Ramos (cell line): ENCODE data around the gene GSX2.
"Not testable (repeated sequence)": the region's sequence is repeated elsewhere in the genome, so short reads cannot be mapped to it uniquely, and the experiment has no call there.

Source experiments
- in situ Hi-C: fragments of 300-500 bp; cut with MboI; formaldehyde crosslinking; loops from one replicate; pipeline ENCODE4 v1.14.3; 2022; ENCODE audit warnings: low sequenced_read_pairs; ENCODE audit not compliant: unreplicated experiment

Gene GSX2

DNA sequence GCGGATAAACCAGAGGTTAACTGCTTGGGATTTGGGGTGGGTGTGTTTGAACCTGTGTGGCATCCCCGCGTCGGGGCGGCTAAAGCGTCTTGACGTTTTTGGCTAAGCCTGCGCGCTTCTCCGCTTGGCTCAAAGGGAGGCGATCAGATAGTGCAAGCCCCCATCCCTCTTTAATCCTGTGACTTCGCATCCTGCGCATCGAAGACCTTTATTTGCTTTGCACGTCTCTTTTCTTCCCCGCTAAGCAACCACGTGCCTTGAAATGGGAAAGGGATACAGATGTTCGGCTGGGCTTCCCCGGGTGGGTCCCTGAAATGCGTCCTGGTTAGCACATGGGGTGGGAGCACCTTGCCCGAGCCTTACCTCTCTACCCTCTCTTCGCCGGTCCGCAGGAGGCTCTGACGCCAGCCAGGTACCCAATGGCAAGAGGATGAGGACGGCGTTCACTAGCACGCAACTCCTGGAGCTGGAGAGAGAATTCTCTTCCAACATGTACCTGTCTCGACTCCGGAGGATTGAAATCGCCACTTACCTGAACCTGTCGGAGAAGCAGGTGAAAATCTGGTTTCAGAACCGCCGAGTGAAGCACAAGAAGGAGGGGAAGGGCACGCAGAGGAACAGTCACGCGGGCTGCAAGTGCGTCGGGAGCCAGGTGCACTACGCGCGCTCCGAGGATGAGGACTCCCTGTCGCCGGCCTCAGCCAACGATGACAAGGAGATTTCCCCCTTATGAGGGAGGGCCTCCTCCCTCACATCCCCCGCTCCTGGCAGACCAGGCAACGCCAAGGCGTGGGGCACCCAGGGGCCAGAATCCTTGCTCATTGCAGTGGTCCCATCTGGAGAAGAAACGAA is 1.5 kb downstream of the GSX2 start:
- in situ Hi-C loops, result no loop called here

DNA sequence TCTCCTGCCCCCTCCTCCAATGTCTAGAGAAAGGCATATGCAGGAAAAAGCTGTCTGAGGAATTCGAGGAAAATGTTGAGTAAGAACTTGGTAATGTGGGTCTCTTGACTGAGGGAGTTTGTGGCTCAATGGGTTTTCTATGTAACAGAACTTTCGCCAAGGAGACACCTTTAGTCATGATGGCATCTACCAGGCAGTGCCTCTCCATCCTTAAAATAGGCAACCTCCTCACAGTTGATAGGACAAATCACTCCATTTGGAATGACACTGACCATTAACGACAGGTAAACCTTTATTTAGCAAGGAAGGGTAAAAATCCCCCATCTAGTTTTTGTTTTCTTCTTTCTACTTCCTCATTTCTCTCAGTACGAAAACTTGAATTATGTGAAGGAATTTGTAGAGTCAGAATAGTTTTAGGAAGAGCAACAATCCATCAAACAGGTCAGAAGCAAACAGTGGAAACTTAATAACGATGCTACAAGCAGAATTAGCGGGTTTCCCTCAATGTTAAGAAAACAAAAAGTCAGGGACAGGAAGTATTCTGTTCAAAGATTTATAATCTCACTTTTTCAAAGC is 2.7 kb downstream of the GSX2 start:
- in situ Hi-C loops, result no loop called here

DNA sequence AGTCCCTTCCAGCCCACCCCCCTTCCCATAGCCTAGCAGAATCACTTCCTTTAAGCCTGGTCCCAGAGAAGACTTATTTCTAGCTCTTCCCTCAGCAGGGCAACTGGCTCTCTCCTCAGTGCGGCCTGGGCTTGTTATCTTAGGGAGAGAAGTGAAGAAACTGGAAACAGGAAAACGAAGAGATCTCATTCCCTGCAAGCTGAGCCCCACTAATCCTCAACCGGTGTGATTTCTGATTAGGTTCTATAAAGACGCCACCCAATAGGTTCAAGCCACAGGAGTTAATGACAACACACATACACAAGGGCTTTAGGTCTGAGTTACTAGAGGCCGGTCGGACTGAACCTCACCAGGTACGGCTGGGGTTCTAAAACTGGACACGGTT is 3.2 kb downstream of the GSX2 start:
- in situ Hi-C loops, result no loop called here

DNA sequence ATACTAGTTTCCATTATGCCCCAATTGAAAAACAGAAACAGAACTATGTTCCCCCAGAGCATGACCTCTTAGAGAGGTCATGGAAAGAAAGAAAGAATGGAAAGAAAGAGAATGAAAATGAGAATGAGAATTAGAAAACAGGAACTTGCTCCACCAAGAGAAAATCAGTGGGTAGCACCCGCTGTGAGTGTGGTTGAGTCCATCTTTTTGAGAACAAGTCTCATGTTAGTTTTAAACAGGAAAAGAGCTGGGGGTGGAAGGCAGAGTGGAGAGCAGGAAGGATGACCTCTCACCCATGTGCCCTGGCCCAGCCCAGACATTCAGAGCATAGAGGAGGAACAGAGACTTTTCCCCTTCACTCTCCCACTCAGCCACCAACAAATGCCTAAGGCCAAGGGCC is 4.9 kb downstream of the GSX2 start:
- in situ Hi-C loops, result no loop called here

DNA sequence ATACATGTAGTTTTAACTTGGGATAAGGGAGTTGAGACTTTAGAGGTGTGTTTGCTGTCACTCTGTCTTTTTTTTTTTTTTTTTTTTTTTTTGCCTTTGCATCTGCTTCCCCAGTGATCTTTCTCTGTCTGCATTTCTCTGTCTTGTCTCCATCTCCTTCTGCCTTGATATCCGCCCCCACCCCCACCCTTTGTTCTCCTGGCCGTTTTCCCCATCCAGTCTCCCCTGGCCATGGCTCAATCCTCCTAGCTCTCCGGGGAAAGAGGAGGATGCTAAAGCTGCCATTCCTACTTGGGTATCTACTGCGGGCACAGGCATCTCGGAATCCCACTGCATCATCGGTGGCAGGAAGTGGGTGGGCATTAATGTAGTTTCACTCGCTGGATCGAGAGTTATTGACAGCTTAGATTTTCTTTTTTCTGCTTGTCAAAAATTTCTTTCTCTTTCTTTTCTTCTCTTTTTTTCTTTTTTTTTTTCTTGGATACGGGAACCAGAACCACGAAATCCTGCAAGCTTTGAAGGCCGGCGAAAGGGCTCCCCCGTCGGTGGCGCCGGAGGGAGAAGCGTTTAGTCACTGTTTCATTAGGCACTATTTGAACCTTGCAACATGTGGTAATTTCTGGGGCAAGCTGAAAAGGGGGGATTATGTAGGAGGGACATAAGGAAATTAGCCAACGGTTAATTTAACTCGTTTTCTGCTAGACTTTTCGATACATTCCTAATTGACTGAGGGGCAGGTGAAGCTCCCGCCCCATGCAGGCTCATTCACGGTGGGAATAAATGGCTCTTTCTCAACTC is 8.2 kb downstream of the GSX2 start:
- in situ Hi-C loops, result no loop called here

DNA sequence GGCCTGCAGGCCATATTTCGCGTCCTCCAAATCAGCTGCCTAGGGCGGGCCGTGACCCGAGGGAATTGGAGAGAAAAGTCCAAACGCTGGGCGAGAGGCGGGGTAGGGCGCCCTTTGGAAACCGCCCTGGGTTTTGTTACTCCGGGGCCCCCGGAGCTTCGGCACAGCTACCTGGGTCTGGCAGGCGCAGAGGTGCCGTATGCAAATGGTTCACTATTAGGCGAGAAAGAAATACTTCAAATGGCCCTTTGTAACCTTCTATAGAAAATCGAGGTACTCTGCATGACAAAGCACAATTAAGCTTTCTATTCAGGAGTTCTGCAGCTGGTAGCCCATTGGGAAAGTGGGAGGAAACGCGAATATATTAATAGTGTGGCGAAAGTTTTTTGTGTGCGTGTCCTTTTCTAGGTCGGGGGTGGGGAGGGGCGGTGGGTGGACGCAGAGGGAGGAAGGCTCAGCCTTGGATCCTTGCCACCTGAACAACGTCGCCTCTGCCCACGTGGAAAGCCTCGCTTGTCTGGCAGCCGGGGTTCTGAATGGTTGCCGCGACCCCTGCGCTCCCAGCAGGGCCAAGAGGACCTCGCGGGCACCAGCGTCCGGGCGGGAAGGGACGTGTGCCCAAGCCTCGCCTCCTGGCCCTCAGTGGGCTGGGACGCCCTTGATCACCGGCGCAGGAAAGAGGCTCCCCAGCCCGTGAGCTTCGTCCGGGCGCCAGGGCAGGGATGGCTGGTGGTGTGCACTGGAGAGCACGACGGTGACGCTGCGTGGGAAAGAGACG is 9.5 kb downstream of the GSX2 start:
- in situ Hi-C loops, result no loop called here

DNA sequence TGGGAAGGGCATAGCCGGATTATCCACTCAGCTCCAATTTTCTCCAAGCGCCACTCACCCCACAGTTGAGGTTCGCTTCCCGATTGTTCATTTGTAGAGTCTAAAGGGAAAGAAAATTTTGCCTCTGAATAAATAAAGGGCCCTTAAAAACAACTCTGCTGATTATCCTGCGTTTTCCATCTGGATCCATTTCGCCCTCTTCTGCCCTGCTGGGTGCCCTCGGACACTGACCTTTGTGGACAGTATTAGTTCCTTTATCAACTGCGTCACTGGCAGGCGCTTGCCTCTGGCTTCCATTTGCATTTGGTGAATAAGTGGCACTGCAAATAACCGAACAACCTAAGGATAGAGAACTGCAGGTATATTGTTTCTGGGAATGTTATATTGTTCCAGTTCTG is 10.1 kb downstream of the GSX2 start:
- in situ Hi-C loops, result no loop called here

DNA sequence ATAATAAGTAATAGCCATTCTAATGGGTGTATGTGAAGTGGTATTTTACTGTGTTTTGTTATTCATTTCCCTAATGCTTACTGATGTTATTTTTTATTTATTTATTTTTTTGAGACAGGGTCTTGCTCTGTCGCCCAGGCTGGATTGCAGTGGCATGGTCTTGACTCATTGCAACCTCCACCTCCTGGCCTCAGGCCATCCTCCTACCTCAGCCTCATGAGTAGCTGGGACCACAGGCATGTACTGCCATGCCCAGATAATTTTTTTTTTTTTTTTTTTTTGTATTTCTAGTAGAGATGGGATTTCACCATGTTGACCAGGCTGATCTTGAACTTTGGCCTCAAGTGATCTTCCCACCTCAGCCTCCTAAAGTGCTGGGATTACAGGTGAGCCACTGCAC is 13.2 kb downstream of the GSX2 start:
- in situ Hi-C loops, result not testable (repeated sequence)

DNA sequence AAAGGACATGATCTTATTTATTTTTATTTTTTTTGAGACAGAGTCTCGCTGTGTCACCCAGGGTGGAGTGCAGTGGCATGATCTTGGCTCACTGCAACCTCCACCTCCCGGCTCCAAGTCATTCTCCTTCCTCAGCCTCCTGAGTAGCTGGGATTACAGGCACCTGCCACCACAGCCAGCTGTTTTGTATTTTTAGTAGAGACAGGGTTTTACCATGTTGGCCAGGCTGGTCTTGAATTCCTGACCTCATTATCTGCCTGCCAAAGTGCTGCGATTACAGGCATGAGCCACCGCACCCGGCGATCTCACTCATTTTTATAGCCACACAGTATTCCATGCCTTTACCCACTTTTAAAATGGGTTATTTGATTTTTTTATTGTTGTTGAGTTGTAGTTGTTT is 16.3 kb downstream of the GSX2 start:
- in situ Hi-C loops, result not testable (repeated sequence)

DNA sequence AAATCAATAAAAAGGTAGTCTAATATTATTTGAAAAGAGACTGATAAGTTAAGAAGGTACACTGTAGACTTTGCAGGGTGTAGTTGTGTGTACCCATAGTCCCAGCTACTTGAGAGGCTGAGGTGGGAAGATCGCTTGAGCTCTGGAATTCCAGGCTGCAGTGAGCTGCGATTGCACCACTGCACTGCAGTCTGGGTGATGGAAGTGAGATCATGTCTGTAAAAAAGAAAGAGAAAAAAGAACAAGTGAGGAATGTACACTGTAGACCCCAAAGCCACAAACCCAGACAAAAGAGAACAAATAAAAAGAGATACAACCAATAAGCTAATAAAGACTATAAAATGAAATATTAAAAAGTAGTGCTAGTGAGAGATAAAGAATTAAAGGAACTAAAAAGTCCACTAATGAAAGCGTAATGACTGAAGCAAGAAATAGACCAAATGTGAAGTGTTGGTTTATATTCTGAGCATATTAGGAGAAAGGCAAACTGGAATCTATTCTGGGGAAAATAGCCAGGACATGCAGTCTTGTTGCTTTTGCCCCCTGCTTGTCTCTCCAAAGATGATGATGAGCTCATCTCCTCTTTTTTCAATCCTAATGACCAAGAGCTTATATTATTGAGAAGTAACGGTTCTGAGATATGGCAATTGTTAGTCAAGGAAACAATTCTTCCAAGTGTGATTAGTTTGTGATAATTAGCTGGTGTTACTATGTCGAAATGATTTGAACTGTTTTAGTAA is 19.1 kb downstream of the GSX2 start:
- in situ Hi-C loops, result no loop called here

DNA sequence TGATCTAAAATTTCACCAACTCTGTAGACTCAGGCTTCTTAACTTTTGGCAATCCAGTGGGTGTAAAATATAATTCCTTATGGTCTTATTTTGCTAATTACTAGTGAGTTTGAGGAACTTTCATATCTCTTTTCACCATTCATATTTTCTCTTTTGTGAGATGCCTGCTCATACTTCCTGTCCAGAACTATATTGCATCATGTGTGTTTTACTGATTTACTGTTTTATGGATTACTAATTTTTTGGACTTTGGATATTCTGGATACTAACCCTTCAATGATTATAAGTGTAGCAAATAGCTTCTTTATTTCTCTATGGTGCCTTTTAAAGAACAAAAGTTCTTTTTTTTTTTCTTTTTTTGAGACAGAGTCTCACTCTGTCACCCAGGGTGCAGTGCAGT is 20.6 kb downstream of the GSX2 start:
- in situ Hi-C loops, result no loop called here

DNA sequence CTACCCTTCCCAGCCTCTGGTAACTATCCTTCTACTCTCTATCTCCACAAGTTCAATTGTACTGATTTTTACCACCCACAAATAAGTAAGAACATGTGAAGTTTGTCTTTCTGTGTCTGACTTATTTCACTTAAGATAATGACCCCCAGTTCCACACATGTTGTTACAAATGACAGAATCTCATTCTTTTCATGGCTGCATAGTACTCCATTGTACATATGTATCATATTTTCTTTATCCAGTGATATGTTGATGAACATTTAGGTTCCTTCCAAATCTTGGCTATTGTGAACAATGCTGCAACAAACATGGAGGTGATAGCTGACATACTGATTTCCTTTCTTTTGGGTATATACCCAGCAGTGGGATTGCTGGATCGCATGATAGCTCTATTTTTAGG is 27.7 kb downstream of the GSX2 start:
- in situ Hi-C loops, result no loop called here

DNA sequence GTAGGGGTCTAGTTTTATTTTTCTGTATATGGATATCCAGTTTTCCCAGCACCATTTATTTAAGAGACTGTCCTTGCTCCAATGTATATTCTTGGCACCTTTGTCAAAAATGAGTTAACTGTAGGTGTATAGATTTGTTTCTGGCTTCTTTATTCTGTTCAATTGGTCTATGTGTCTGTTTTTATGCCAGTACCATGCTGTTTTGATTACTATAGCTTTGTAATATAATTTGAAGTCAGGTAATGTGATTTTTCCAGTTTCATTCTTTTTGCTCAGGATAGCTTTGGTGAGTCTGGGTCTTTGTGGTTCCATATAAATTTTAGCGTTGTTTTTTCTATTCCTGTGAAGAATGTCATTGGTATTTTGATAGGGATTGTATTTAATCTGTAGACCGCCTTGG is 28.7 kb downstream of the GSX2 start:
- in situ Hi-C loops, result not testable (repeated sequence)

DNA sequence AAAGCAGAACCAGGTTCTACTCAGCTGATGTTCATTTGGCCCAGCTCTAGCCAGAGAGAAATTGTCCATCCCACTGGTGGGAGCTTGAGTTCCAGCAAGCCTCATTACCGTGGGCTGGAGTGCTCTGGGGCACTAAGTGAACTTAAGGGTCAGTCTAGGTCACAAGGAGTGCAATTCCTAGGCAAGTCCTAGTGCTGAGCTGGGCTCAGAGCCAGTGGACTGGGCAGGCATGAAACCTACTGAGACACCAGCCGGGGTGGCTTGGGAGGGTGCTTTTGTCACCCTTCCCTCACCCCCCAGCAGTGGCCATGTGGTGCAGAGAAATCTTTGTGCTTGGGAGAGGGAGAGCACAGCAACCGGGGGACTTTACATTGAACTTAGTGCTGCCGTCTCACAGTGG is 39.4 kb downstream of the GSX2 start:
- in situ Hi-C loops, result no loop called here

DNA sequence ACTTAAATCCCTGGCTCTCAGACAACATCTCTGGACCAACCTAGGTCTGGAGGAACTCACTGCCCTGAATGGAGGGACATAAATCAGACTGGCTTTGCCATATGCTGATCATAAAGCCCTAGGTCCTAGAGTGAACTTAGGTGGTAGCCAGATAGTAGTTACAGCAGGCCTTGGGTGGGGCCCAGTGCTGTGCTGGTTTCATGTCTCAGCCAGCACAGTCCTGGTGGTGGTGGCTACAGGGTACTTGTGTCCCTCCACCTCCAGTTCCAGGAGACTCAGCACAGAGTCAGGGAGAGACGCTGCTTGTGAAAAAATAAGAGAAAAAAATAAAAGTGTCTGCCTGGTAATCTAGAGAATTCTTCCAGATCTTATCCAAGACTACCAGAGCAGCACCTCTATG is 40.3 kb downstream of the GSX2 start:
- in situ Hi-C loops, result no loop called here

DNA sequence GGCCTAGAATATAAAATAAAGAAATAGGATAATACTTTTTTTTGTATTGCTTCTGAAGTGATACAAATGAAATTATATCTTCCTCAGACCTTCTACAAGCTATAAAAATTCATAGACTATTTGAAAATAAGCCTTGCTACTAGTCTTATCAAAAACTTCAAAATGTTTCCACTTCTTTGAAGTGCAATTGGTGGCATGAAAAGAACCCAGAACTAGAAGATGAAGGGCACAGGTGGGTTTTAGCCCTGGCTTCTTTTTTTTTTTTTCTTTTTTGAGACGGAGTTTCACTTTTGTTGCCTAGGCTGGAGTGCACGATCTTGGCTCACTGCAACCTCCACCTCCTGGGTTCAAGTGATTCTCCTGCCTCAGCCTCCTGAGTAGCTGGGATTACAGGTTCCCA is 44.2 kb downstream of the GSX2 start:
- in situ Hi-C loops, result no loop called here

DNA sequence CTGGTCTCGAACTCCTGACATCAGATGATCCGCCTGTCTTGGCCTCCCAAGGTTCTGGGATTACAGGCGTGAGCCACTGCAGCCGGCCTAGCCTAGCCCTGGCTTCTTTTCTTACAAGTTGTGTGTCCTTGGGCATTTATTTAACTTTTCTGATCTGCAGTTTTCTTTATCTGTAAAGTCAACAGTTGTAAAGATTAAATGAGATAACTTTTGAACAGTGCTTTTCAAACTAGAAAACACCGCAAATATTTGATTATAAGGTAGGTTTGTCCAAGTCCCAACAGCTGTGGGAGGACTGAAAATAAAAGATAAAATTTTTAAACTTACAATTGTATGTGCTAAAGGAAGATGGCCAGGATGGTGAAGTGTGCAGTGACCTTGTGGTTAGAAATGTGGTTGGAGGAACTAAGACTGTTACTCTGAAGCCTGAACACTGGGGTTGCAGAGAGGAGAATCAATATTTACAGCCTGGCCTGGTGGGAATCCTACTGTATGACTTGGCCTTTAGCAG is 44.8 kb downstream of the GSX2 start:
- in situ Hi-C loops, result no loop called here

DNA sequence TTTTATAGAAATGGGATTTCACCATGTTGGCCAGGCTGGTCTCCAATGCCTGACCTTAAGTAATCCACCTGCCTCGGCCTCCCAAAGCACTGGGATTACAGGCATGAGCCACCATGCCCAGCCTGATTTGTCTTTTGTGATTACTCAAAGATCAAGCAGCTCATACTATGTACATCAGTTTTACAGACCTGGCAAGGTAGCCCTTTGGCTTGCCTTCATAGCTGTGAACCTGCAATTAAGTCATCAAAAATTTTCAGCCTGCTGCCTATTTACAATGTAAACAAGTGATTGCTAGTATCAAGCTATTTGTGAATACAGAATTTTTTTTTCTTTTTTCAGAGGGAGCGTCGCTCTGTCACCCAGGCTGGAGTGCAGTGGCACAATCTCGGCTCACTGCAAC is 46.2 kb downstream of the GSX2 start:
- in situ Hi-C loops, result no loop called here

DNA sequence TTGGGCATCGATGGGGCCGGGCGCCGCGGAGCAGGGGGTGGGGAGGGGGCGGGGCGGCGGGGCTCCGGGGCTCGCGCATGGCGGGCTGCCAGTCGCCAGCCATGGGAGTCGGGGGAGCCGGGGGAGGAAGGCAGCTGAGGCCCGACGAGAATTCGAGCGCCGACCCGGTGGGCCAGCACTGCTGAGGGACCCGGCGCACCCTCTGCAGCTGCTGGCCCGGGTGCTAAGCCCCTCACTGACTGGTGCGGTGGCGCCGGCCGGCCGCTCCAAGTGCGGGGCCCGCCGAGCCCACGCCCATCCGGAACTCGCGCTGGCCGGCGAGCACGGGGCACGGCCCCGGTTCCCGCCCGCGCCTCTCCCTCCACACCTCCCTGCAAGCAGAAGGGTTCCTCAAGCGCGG is 49.4 kb downstream of the GSX2 start:
- in situ Hi-C loops, result no loop called here
